HuH-7.5 (cell line): ENCODE results near the gene AHRR.

Source experiments
- DNase-seq: peaks from one replicate; pipeline ENCODE4 v3.0.0; 2011; ENCODE audit warnings: low spot score

The AHRR gene

DNA sequence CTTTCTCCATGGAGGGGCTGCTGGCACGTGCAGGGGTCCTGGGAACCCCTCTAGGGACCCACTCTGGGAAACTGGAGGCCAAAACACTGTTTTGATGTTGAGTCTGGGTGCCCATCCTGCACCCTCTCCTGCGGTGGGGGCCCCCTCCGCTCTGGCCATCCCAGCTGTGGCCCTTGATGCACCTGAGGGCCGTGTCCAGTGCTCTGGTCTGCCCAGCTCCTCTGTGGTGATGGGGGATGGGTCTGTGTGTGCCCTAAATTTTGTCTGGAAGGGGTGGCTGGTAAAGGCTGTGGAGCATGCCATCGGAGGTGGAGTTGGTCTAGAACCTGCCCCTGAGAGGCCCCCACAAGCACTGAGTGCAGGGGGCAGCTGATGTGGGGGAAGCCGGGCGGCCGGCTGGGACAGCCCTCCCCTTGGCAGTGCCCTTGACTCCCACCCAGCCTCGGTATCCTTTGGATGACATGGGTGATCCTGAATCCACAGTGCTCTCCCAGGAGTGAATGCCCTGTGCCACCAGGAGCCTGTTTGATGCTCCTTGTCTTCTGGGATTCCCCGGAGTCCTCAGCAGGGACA is 26.3 kb downstream of the AHRR start:
- DNase-seq = no peak

DNA sequence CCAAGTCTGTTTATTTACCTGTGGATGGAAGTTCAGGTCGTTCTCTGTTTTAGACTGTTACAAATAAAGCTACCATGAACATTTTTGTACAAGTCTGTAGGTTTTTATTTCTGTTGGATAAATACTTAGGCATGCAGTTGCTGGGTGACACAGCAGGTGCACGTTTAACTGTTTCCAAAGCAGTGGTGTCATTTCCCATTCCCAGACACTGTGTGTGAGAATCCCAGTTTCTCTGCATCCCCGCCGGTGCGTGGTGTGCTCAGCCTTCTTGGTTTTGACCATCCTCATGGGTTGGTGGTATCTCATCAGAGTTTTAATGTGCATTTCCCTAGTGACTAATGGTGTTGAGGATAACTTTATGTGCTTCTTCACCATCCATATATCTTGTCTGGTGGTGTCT is 27.2 kb downstream of the AHRR start:
- DNase-seq = no peak

DNA sequence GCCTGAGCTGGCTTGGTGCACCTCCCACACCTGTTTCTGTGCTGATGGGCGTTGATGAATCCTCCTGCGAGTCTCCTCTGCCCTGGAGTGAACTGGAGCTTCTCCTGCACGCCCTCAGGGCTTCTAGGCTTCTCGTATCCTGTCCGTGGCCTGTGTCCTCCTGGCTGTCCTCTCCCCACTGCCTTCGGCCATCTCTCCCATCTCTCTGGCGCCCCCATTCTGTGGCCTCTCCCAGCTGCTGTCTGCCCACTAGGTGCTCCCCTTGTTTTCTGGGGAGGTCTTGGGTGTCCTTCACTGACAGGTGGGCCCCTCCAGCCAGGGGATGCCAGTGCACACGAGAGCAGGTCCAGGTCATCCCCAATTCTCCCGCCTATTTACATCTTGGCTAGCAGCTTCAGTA is 28.8 kb downstream of the AHRR start:
- DNase-seq = no peak

DNA sequence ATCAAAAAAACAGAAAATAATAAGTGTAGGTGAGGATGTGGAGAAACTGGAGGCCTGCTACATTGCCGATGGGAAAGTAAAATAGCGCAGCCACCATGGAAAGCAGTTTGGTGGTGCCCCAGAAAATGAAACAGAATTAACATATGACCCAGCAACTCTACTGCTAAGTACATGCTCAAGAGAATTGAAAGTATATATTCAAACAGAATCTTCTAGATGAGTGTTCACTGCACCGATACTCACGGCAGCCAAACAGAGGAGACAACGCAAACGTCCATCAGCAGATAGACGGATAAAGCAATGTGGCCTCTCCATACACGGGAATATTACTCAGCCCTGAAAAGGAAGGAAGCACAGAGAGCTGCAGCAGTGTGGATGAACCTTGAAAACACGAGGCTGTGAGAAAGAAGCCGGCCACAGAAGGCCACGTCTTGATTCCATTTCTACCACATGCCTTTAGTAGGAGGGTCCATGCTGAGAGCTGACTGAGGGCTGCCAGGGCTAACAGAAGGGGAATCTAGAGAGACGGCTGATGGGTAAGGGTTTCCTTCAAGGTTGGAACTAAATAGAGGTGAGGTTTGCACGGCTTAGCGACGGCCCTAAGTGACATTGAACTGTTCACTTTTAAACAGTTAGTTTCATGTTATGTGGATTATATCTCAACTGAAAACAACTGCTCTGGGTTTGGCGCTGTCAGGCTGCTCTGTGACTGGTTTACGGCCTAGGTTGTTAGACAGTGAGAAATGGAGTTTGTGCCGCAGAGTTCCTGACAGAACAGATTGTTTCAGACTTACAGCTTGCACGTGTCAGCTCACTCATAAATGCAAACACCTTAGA is 29.8 kb downstream of the AHRR start:
- no peak for DNase-seq

DNA sequence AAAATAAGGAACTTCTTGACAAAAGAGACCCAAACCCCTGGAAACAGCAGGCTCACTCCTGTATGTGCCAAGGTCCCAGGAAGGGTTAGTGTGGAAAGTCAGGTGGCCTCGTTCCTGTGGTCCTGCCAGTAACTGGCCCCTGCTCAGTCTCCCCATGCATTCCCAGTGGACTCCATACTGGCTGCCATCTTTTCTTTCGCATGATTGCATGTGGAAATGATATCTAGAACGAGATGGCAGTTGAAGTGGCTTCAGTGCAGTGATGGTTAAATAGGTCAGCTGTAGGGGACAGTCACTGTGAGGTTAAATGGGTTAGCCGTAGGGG is 30.4 kb downstream of the AHRR start:
- DNase-seq = no peak

DNA sequence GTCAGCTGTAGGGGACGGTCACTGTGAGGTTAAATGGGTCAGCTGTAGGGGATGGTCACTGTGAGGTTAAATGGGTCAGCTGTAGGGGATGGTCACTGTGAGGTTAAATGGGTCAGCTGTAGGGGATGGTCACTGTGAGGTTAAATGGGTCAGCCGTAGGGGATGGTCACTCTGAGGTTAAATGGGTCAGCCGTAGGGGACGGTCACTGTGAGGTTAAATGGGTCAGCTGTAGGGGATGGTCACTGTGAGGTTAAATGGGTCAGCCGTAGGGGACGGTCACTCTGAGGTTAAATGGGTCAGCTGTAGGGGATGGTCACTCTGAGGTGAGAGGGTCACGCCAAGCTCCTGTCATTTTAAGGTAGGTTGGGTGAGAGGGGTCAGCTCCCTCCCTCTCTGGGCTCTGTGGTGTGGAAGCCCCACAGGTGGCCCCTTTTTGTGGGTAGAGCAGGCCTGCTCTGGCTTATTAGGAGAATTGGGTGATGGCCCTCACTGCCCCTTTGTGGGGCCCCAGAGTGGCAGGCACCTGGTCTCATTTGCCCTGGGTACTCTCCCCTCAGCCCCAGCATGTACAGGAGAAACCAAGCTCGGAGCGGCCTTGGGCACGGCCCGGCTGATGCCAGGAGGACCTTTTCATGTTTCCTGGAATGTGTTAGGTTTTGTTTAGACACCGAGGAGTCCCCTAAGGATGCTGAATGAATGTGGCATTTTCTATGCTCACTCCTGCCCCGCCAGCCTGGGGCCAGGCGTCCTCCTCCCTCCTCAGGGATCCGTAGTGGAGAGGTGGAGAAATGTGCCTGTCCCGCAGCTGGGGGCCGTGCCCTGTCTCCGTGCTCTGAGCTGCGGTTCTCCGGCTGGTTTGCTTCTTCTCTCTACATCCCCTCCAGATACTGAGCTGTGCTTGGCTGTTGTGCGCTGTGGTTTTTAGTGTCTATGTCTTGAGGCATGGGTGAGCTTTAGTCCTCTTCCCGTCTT is 31.4 kb downstream of the AHRR start:
- DNase-seq = no peak

DNA sequence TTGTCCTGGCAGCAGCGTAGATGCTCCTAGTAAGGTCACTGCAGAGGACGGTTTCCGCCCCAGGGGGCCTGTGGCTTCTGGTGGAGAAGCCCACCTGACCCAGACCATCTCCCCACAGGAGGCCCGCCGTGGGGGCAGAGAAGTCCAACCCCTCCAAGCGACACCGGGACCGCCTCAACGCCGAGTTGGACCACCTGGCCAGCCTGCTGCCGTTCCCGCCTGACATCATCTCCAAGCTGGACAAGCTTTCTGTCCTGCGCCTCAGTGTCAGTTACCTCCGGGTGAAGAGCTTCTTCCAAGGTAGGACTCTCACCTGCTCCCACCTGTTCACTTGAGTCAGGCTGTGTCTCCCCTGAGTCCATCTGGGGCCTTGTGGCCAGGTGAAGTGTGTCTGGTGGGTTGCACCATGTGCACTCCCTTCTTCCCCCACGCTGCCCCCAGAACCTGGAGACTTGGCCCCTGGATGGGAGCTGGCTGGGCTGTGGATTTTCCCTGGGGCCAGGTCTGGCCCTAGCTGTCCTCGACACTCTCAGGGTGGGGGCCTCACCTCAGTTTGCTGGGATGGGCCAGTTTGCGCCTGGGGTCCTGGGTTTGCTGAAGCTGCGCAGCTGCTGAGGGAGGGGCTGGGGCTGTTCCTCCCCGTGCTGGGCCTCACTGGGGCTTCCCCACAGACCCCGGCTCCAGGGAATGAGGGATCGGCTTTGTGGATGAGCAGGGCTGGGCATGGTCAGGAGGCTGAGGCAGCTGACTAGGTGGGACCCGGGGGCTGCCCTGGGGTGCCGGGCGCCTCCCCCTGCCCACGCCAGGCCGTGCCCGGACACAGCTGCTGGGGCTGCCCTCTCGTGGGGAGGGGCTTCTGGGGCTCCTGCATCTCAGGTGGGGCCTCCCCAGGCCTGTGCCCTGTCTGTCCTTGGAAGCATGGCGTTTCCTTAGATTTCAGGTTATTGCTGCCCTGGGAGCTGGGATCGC is 32.4 kb downstream of the AHRR start:
- no peak for DNase-seq

DNA sequence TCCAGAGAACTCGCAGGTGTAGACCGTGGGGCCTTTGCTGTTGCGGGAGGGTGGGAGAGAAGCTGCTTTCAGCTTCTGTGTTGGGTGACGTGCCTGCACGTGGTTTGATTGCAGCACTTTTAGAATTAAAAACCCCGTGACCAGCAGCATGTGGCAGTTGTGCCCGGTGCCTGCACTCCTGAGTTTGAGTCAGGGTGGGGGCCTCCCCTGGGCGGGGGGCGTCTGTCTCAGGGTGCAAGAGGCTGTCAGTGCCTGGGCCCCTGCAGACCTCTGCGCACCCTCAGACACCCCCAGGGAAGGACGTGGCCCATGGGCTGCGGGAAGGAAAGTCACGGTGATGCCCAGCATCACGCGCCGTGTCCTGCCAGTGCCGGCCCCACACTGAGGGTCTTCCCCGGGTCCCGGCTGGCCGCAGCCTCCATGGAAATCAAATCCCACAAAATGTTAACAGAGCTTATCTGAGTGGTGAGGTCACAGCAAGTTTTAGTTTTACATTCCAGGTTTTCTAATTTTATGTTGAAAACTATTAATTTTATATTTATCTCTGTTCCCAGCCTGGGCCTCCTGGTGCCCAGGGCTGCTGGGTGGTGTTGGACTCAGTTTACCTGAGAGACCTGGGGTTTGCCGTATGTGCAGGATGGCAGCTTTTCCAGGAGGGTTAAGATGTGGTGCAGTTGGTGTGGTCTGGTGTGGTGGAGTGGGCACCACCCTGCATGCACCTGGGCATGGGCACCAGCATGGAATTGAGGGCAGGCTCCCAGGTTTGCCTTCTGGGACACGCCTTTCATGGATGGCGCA is 33.3 kb downstream of the AHRR start:
- no peak for DNase-seq

DNA sequence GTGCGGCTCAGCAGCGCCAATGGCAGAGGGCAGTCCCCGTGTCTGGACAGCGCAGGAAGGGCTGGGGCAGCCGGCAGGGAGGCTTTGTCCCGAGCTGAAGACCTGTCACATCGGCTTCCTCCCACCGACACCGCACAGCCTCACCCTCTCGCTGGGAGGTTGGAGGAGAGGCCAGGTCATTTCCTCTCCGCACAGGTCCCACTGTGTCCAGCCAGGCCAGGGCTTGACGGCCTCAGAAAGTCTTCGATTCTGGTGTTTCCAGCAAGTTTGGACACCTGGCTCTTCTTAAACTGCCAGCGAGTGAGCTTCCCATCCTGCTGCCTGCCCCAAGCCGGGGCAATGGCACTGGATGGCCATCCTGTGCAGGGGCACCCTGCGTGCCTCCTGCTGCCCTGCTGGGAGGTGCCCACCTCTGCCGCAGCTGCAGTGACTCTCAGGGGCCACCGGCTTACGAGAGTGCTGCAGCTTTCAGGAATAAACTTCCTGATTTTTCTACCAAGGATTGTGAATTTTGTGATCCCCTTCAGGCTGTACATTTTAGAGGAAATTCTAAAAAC is 33.9 kb downstream of the AHRR start:
- no peak for DNase-seq

DNA sequence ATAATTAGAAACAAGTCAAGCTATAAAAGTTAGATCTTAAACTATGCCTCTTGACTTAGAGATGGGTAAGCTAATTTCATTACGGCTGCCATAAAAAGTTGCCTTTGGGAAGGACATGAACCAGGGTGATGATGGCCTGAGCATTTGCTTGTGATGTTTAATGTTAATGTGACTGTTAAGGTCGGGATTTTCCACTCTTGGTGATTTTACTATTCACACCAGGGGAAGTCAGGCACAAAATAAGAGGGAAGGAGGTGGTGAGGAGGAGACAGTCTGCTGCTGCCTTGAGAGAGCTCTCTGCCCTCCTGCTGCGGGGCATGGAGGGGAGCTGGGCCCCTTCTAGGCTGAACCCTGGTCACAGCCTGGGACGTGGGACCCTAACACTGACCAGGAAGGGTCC is 34.4 kb downstream of the AHRR start:
- no peak for DNase-seq

DNA sequence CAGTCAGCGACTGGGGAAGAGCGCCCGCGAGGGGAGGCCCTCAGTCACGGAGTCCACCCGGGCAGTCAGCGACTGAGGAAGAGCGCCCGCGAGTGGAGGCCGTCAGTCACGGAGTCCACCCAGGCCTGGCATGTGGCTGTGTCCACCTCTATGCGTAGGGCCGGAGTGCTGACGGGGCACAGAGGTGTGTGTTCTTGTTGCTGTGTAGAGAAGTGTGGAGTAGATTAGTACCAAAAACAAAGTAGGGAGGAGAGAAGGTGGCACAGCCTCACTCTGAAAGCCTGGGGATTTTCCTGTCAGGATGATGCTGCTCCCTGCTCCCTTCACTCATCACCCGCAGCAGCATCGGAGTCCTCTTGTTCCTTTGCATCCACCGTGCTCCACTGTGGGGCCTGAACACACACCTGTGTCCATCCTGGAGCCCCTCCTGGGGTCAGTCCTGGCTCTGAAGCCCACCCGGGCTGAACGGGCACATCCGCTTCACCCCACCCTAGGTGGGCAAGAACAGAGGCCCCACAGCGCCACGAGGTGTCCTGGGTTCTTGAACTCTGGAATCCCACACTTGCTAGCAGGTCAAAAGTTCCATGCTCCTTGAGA is 37.9 kb downstream of the AHRR start:
- DNase-seq = no peak

DNA sequence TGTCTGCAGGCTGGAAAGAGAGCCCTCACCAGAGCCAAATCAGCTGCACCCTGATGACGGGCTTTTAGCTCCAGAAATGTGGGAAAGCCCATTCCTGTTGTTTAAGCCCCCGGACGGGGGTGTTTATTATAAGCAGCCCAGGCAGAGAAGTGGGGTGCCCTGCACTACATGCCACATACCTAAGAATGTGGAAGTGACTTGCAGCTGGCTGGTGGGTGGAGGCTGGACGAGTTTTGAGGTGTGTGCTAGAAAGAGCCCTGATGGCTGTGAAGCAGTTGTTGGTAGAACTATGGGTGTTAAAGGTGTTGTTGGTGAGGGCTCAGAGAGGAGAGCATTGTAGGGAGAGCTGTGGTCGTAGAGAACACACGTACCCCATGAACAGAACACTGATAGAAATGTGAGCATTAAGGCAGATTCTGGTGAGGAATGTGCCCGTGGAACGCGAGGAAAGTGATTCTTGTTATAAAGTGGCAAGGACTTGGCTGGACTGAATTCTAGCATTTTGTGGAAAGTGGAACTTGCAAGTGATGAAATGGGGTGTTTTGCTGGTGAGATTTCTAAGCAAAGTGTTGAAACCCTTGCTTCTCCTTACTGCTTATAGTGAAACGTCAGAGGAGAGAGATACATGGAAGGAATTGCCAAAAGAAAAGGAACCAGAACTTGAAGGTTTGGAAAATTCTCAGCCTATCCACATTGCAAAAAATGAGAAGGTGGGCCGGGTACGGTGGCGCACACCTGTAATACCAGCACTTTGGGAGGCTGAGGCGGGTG is 38.9 kb downstream of the AHRR start:
- no peak for DNase-seq

DNA sequence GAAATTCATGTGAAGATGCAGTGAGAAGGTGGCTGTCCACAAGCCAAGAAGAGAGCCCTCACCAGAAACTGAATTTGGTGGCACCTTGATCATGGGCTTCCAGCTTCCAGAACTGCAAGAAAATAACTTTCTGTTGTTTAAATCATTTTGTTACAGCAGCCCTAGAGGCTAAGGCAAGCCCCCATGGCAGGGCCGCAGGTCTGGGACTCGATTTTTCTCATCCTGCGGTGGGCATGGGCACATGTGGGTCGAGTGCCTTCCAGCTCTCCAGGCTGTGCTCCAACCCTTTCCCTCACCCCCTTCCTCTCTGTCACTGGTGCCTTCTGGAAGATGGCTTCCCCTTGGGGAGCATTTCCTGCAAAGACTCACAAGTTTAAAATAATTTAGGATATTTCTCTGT is 40.7 kb downstream of the AHRR start:
- no peak for DNase-seq

DNA sequence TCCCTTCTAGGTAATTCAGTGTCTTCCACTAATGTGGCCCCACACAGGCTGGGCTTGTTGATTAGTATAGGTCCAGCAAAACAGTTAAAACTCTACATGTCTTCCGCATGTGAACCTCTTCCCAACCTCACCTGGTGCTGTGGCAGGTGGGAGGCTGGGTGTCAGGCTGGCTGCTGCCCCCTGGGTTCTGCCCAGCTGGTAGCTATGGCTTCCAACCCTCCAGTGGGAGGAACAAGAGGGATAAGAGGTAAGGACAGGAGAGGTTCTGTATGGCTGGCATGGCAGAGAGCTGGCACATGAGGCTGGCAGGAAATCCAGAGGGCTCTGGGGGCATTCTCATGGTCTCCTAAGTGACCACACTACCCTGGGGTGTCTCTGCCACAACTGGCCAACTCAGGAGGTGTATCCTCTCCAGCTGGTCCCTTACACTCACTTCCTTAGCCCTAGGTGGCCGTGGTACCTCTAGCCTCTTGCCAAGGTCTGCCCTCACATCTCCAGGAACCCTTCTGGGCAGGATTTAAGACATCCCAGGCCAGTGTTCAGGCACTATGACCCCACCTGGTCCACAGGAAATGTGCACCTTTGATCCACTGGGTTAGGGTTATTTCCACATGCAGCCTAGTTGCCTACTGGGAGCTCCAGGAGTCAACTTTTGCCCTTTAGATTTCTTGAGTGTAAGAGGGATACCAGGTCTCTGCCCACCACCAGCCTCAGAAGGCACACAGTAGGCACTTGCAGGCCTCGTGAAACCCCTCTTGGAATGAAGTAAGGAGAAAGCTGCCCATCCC is 41.7 kb downstream of the AHRR start:
- DNase-seq = no peak

DNA sequence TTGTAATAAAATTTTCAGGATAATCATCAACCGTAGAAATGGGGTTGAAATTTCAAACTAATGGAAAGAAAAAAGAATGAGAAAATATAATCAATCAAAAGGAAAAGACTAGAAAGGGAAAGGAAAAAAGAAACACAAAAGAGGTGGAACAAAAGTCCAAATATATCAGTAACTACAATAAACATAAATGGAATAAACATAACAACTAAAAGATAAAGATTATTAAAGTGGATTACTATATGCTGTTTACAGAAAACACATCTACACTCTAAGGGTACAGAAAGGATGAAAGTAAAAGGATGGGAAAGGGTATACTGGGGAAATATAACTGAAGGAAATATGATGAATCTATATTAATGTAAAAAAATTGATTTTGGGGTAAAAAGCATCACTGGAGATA is 43.0 kb downstream of the AHRR start:
- DNase-seq = no peak

DNA sequence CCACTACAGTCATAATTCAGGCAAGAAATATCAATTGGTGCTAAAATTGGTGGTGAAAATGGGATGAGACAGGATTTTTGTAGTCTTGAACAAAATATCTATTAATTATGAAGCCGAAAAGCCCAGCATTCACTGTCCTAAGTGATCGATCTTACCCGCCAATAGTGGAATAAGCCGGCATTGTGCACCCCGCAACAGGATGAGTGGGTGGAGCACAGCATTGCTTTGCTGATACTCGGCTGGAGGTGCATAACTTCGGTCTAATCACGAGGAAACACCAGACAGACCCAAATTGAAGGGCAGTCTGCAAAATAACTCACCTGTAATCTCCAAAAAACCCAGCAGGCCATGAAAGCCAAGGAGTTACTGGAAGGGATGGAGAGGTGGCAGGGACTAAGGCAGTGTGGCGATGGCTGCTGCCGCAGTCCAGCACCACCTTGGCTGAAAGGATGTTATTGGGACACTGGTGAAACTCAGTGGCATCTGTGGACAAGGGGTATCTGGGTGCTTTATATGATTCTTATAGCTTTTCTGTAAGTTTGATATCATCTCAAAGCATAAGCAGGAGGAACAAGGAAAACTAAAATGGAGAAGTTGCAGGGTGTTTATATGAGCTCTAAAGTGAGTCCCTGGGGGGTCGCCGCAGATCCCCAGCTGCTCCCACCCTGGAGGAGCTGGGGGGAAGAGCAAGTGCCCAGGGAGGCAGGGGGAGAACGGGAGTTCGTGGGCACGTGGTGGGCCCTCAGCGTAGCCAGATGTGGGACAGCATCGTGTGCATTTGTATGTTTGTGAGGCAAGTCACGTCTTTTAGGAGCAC is 45.2 kb downstream of the AHRR start:
- no peak for DNase-seq

DNA sequence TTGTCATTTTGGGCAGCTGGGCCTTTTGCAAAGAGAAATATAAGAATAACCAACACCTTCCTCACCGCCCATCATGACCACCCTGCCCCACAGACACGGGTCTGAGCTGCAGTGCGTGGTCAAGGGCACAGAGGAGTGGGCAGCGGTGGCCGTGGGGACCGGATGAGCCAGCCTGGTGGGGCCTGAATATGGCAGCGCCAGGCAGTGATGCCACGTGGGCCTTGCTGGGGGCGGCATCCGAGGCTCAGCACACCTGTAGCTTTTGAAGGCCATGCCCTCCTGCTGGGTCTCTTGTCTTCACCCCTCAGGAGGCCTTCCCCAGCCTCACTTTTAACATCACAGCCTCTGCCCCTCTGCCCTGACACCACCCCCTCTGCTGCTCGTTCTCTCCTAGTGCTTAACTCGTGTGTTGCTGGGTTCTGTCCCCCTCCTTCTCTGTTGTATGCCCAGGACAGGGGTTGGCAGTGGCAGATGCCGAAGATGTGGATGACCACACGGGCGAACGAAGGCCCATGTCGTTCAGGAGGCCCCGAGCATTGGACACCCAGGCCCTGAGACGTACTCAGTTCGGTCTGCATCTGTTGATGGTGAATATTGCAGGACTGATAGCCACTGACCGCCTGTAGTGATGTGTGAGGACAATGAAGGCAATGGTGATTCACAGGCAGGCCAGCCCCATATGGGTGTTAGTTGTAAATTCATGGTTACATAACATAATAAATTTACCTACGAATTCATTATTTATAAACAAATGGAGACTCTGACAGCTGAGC is 46.0 kb downstream of the AHRR start:
- DNase-seq = no peak
